ENCODE data around the gene HYI.

Gene HYI

DNA sequence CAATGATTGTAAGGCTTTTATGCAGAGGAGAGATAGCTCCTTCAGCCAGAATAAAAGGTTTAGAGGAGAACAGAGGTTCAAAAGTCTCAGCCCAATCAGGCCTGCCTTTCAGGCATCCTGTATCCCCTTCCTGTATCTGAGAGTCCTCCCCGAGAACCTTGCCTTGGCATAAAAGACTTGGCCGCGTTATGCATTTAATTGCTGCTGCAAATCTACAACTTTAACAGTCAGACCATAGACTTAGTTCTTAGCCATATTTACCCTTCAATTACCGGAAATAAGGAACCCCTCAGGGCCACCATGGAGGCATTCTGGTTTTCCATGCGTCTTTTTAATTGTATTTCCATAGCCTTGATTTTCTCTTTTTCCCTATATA, 18.3 kb upstream of the HYI start:
- H3K23ac ChIP-seq (ENCODE audit: low read length) = no peak overlapping the region
- H3K27me3 ChIP-seq (ENCODE audit: insufficient read depth, low read length, poor library complexity) = no peaks in the 10 kb centered on the region
- no peak overlapping the region for H3K4me2 ChIP-seq (ENCODE audit: low read length)
- H3K4ac ChIP-seq (ENCODE audit: low read depth, low read length) = no peak overlapping the region
- H3K4me3 ChIP-seq (ENCODE audit: low read length) = no peak overlapping the region
- H4K5ac ChIP-seq (ENCODE audit: low read length) = no peak overlapping the region
- no peak overlapping the region for H3K27ac ChIP-seq (ENCODE audit: low read depth, low read length)
- no peak overlapping the region for H3K56ac ChIP-seq (ENCODE audit: low read length)
- peak; percentile 14 for DNase-seq
- no peaks in the 10 kb centered on the region for H3K4me1 ChIP-seq (ENCODE audit: control insufficient read depth, low read depth, low read length)
- H3K36me3 ChIP-seq (ENCODE audit: control insufficient read depth, insufficient read depth, low read length) = no peaks in the 10 kb centered on the region
- no peak overlapping the region for H2BK120ac ChIP-seq (ENCODE audit: low read depth, low read length)
- H3K79me1 ChIP-seq (ENCODE audit: low read length) = no peaks in the 10 kb centered on the region
- no peaks in the 10 kb centered on the region for H3K79me2 ChIP-seq (ENCODE audit: control insufficient read depth, insufficient read depth, low read length)
- H3K9ac ChIP-seq (ENCODE audit: low read length) = no peak overlapping the region
- H3K18ac ChIP-seq (ENCODE audit: low read length) = no peak overlapping the region
- no peak overlapping the region for H2BK15ac ChIP-seq (replicated peaks; ENCODE audit: low read depth)
- no peak overlapping the region for H2BK5ac ChIP-seq (ENCODE audit: low read length)
- H2AK5ac ChIP-seq (ENCODE audit: low read length) = no peak overlapping the region
- H4K8ac ChIP-seq (ENCODE audit: low read depth, low read length) = no peak overlapping the region
- WGBS (ENCODE audit: extremely low coverage, insufficient coverage, low lambda C conversion rate) = no CpG with 5 or more reads among the region's 5 CpGs

DNA sequence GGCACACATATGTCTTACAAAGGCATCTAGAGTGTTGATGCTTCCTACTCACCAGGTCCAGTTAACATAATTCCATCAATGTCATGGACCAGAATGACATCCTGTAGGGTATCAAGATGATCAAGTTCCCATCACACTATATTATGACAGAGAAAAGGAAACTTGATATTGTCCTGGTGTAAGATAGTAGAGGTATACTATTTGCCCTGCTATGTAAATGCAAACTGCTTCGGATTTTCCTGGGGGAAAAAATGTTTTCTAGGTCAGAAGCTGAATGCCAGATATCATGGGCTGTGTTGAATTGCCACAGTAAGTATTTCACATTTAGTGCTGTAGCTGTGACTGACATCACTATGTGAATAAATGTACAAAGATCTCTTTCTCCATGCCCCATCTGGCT, 16.2 kb upstream of the HYI start:
- Histone ChIP-seq H3K27me3 (ENCODE audit: insufficient read depth, low read length, poor library complexity) (no peaks in the 10 kb centered on the region), H3K4me3 (ENCODE audit: low read length) (no peak overlapping the region), H3K79me2 (ENCODE audit: control insufficient read depth, insufficient read depth, low read length) (no peaks in the 10 kb centered on the region), H2BK120ac (ENCODE audit: low read depth, low read length) (no peak overlapping the region), H2BK15ac (replicated peaks; ENCODE audit: low read depth) (no peak overlapping the region), H3K9ac (ENCODE audit: low read length) (no peak overlapping the region), H3K18ac (ENCODE audit: low read length) (no peak overlapping the region), H3K27ac (ENCODE audit: low read depth, low read length) (no peak overlapping the region), H3K4me2 (ENCODE audit: low read length) (no peak overlapping the region), H2AK5ac (ENCODE audit: low read length) (no peak overlapping the region), H2BK5ac (ENCODE audit: low read length) (no peak overlapping the region), H3K56ac (ENCODE audit: low read length) (no peak overlapping the region), H3K4ac (ENCODE audit: low read depth, low read length) (no peak overlapping the region), H4K5ac (ENCODE audit: low read length) (no peak overlapping the region), H3K4me1 (ENCODE audit: control insufficient read depth, low read depth, low read length) (no peaks in the 10 kb centered on the region), H4K8ac (ENCODE audit: low read depth, low read length) (no peak overlapping the region), H3K79me1 (ENCODE audit: low read length) (no peaks in the 10 kb centered on the region), H3K36me3 (ENCODE audit: control insufficient read depth, insufficient read depth, low read length) (no peaks in the 10 kb centered on the region), H3K23ac (ENCODE audit: low read length) (no peak overlapping the region)
- no peak for DNase-seq
- WGBS (ENCODE audit: extremely low coverage, insufficient coverage, low lambda C conversion rate) = no CpG with 5 or more reads among the region's 1 CpG

DNA sequence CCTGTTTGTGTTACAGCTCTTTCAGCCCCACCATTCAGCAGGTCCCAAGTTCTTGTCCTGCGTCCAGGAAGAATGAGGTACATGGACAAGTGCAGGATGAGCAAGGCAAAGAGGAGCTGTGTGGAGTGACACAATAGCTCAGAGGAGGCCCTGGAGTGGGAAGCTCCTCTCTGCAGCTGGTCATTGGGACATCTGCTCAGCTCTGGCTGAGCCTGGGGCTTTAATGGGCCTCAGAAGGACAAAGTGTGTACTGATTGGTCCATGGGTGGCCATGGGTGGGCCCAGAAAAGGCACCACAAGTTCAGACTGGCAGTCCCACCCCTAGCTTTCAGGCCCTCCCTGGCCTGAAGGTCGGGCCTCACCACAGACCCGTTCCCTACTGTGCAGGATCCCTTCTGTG, 14.7 kb upstream of the HYI start:
- H2AK5ac ChIP-seq (ENCODE audit: low read length) = no peak overlapping the region
- H3K18ac ChIP-seq (ENCODE audit: low read length) = no peak overlapping the region
- WGBS (ENCODE audit: extremely low coverage, insufficient coverage, low lambda C conversion rate) = no CpG with 5 or more reads among the region's 3 CpGs
- no peak for DNase-seq
- no peak overlapping the region for H4K5ac ChIP-seq (ENCODE audit: low read length)
- no peak overlapping the region for H3K4ac ChIP-seq (ENCODE audit: low read depth, low read length)
- H3K9ac ChIP-seq (ENCODE audit: low read length) = no peak overlapping the region
- no peak overlapping the region for H2BK15ac ChIP-seq (replicated peaks; ENCODE audit: low read depth)
- H2BK120ac ChIP-seq (ENCODE audit: low read depth, low read length) = no peak overlapping the region
- H3K79me2 ChIP-seq (ENCODE audit: control insufficient read depth, insufficient read depth, low read length) = no peaks in the 10 kb centered on the region
- no peaks in the 10 kb centered on the region for H3K79me1 ChIP-seq (ENCODE audit: low read length)
- no peaks in the 10 kb centered on the region for H3K27me3 ChIP-seq (ENCODE audit: insufficient read depth, low read length, poor library complexity)
- H3K56ac ChIP-seq (ENCODE audit: low read length) = no peak overlapping the region
- H4K8ac ChIP-seq (ENCODE audit: low read depth, low read length) = no peak overlapping the region
- no peak overlapping the region for H3K4me2 ChIP-seq (ENCODE audit: low read length)
- no peaks in the 10 kb centered on the region for H3K4me1 ChIP-seq (ENCODE audit: control insufficient read depth, low read depth, low read length)
- H3K4me3 ChIP-seq (ENCODE audit: low read length) = no peak overlapping the region
- no peak overlapping the region for H3K27ac ChIP-seq (ENCODE audit: low read depth, low read length)
- H3K23ac ChIP-seq (ENCODE audit: low read length) = no peak overlapping the region
- no peak overlapping the region for H2BK5ac ChIP-seq (ENCODE audit: low read length)
- no peaks in the 10 kb centered on the region for H3K36me3 ChIP-seq (ENCODE audit: control insufficient read depth, insufficient read depth, low read length)

DNA sequence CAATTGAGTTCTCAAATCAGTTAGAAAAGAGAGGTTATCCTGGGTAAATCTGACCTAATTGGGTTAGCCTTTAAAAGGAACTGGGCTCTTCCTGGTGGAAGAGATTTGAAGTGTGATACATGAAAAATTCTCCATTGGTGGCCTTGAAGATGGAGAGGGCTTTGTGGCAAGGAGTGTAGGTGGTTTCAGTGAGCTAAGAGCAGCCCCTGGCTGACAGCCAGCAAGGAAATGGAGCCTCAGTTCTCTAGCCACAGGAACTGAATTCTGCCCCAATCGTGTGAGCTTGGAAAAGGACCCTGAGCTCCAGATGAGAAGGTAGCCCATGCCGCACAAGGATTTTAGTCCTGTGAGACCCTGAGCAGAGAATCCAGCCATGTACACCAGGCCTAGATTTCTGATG, 12.7 kb upstream of the HYI start:
- WGBS (ENCODE audit: extremely low coverage, insufficient coverage, low lambda C conversion rate) = no CpG with 5 or more reads among the region's 2 CpGs
- Histone ChIP-seq H4K5ac (ENCODE audit: low read length) (no peak overlapping the region), H3K9ac (ENCODE audit: low read length) (no peak overlapping the region), H2BK15ac (replicated peaks; ENCODE audit: low read depth) (no peak overlapping the region), H3K36me3 (ENCODE audit: control insufficient read depth, insufficient read depth, low read length) (no peaks in the 10 kb centered on the region), H3K23ac (ENCODE audit: low read length) (no peak overlapping the region), H2AK5ac (ENCODE audit: low read length) (no peak overlapping the region), H3K27ac (ENCODE audit: low read depth, low read length) (no peak overlapping the region), H4K8ac (ENCODE audit: low read depth, low read length) (no peak overlapping the region), H2BK5ac (ENCODE audit: low read length) (no peak overlapping the region), H3K27me3 (ENCODE audit: insufficient read depth, low read length, poor library complexity) (no peaks in the 10 kb centered on the region), H3K79me2 (ENCODE audit: control insufficient read depth, insufficient read depth, low read length) (no peaks in the 10 kb centered on the region), H3K4me2 (ENCODE audit: low read length) (no peak overlapping the region), H3K4me1 (ENCODE audit: control insufficient read depth, low read depth, low read length) (no peaks in the 10 kb centered on the region), H3K79me1 (ENCODE audit: low read length) (no peaks in the 10 kb centered on the region), H3K4ac (ENCODE audit: low read depth, low read length) (no peak overlapping the region), H2BK120ac (ENCODE audit: low read depth, low read length) (no peak overlapping the region), H3K18ac (ENCODE audit: low read length) (no peak overlapping the region), H3K4me3 (ENCODE audit: low read length) (no peak overlapping the region), H3K56ac (ENCODE audit: low read length) (no peak overlapping the region)
- no peak for DNase-seq

DNA sequence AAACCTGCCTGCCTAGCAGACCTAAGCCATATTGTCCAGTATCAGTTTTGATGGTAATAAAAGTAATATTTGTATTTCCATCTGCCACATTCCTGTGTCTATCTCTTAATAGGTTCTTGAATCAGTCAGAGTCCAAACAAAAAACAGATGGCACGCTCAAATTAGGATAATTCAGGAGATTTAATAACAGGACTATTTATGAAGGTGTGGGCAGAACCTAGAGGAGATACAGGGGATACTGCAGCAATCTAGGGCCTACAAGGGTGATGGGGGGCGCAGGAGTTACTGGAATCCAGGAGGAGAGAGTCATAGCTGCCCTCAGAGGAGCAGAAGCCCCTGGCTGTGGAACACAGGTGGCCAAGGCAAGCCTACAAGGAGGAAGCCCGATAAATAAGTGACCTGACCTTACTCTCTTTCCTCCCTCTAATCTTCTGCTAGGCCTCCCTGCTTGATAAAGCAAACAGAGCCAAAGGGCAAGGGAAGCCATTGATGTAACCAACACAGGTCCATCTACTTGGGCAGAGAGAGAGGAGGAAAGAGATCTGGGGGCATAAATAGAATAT, 11.9 kb upstream of the HYI start:
- no CpG with 5 or more reads among the region's 3 CpGs for WGBS (ENCODE audit: extremely low coverage, insufficient coverage, low lambda C conversion rate)

More for the DNA sequence above, 11.9 kb upstream of the HYI start:
- H3K27ac ChIP-seq (ENCODE audit: low read depth, low read length) = no peak overlapping the region
- H3K56ac ChIP-seq (ENCODE audit: low read length) = no peak overlapping the region
- H3K18ac ChIP-seq (ENCODE audit: low read length) = no peak overlapping the region
- H3K4me3 ChIP-seq (ENCODE audit: low read length) = no peak overlapping the region
- no peaks in the 10 kb centered on the region for H3K27me3 ChIP-seq (ENCODE audit: insufficient read depth, low read length, poor library complexity)
- no peaks in the 10 kb centered on the region for H3K79me1 ChIP-seq (ENCODE audit: low read length)
- no peak overlapping the region for H3K9ac ChIP-seq (ENCODE audit: low read length)
- no peak overlapping the region for H3K4ac ChIP-seq (ENCODE audit: low read depth, low read length)
- H4K5ac ChIP-seq (ENCODE audit: low read length) = no peak overlapping the region
- no peaks in the 10 kb centered on the region for H3K36me3 ChIP-seq (ENCODE audit: control insufficient read depth, insufficient read depth, low read length)
- H2BK5ac ChIP-seq (ENCODE audit: low read length) = no peak overlapping the region
- H4K8ac ChIP-seq (ENCODE audit: low read depth, low read length) = no peak overlapping the region
- DNase-seq = no peak
- H2AK5ac ChIP-seq (ENCODE audit: low read length) = no peak overlapping the region
- H3K79me2 ChIP-seq (ENCODE audit: control insufficient read depth, insufficient read depth, low read length) = no peaks in the 10 kb centered on the region
- H2BK15ac ChIP-seq (replicated peaks; ENCODE audit: low read depth) = no peak overlapping the region
- H2BK120ac ChIP-seq (ENCODE audit: low read depth, low read length) = no peak overlapping the region
- H3K4me2 ChIP-seq (ENCODE audit: low read length) = no peak overlapping the region
- H3K4me1 ChIP-seq (ENCODE audit: control insufficient read depth, low read depth, low read length) = no peaks in the 10 kb centered on the region
- H3K23ac ChIP-seq (ENCODE audit: low read length) = no peak overlapping the region
